A549 (cell line): ENCODE measurements around the gene DSCAM. TPM values are rescaled to one million over a fixed set of nuclear protein-coding genes. Genes with fewer than 3 reads are reported as not detected.

Source experiments
- ATAC-seq, 2 experiments: fragments of 200-7000 bp in 1 of 2; fragments of >200 bp in 1 of 2; cut with Nextera tagmentation in 1 of 2; cut with Tn5 transposase in 1 of 2; 3 replicates each; pipeline versions ENCODE4 v1.8.0 to v1.9.1; 2018 to 2020; ENCODE audit warnings: mild to moderate bottlenecking in 1 of 2, moderate library complexity in 1 of 2
- CTCF ChIA-PET: fragments of 300-600 bp; sonication (Branson Sonifier 250); formaldehyde crosslinking; extraction: SDS; loops from one replicate; lab custom pipeline; 2021; ENCODE audit warnings: antibody characterized with exemption, inconsistent platforms; lab: Yijun Ruan, JAX
- POLR2A ChIA-PET: fragments of 350-600 bp; formaldehyde crosslinking; extraction: SDS; loops from one replicate; lab custom pipeline; 2021; ENCODE audit warnings: antibody characterized with exemption, inconsistent platforms; lab: Yijun Ruan, JAX
- DNase-seq, 2 experiments: peaks; one replicate each; pipeline versions ENCODE4 v3.0.0 to v3.0.0-alpha.2; 2011 to 2016; ENCODE audit warnings: low read depth in 1 of 2, low spot score in 1 of 2
- FAIRE-seq: peaks from 2 replicates; lab custom pipeline; 2011; peaks lifted over from hg19 to GRCh38; lab: Jason Lieb, UNC
- H3K27ac ChIP-seq, 2 experiments: fragments of >200 bp; sonication (Bioruptor Twin); formaldehyde crosslinking; 3 replicates each; pipeline ENCODE4 v1.5.1; 2016 to 2017
- H3K4me1 ChIP-seq: fragments of >200 bp; sonication (Bioruptor Twin); formaldehyde crosslinking; 3 replicates; pipeline ENCODE4 v1.6.1; 2016
- H3K4me2 ChIP-seq: fragments of >200 bp; sonication (Bioruptor Twin); formaldehyde crosslinking; 3 replicates; pipeline ENCODE4 v1.6.1; 2016
- H3K4me3 ChIP-seq: fragments of >200 bp; sonication (Bioruptor Twin); formaldehyde crosslinking; 3 replicates; pipeline ENCODE4 v1.5.1; 2016
- H3K9me3 ChIP-seq: fragments of >200 bp; sonication (Bioruptor Twin); formaldehyde crosslinking; 3 replicates; pipeline ENCODE4 v1.6.1; 2016
- CHD2 ChIP-seq: fragments of 150-350 bp; IDR thresholded peaks from 2 replicates; pipeline ENCODE4 v1.6.1; 2014; ENCODE audit warnings: low read length; ENCODE audit not compliant: partially characterized antibody
- CHD4 ChIP-seq: fragments of 200-600 bp; sonication (generic); IDR thresholded peaks from 2 replicates; pipeline ENCODE4 v1.6.1; 2016; ENCODE audit warnings: antibody characterized with exemption, mild to moderate bottlenecking, borderline replicate concordance
- CTCF ChIP-seq: fragments of >200 bp; sonication (Bioruptor Twin); formaldehyde crosslinking; IDR thresholded peaks from 3 replicates; pipeline ENCODE4 v1.5.1; 2016
- EP300 ChIP-seq, 2 experiments: fragments of >200 bp; sonication (Bioruptor Twin); formaldehyde crosslinking; IDR thresholded peaks; 2 replicates in 1 of 2; 3 replicates in 1 of 2; pipeline ENCODE4 v1.6.1; 2016 to 2017
- JUNB ChIP-seq: fragments of >200 bp; sonication (Bioruptor Twin); formaldehyde crosslinking; IDR thresholded peaks from 2 replicates; pipeline ENCODE4 v1.6.1; 2016
- MAX ChIP-seq: IDR thresholded peaks from 2 replicates; pipeline ENCODE4 v1.6.1; 2012
- MYC ChIP-seq: IDR thresholded peaks from 2 replicates; pipeline ENCODE4 v1.6.1; 2012; ENCODE audit warnings: mild to moderate bottlenecking, inconsistent platforms, low read length, improper control_type of control experiment, borderline replicate concordance
- NR3C1 ChIP-seq: fragments of >200 bp; sonication (Bioruptor Twin); formaldehyde crosslinking; IDR thresholded peaks from 3 replicates; pipeline ENCODE4 v1.6.1; 2017
- PBX3 ChIP-seq: IDR thresholded peaks from 2 replicates; pipeline ENCODE4 v1.6.1; 2012
- RCOR1 ChIP-seq: fragments of 150-350 bp; IDR thresholded peaks from 2 replicates; pipeline ENCODE4 v1.6.1; 2014; ENCODE audit warnings: antibody characterized with exemption, low read length, low read depth
- ZNF302 ChIP-seq: fragments of 250-450 bp; sonication (Bioruptor Pico); IDR thresholded peaks from 2 replicates; pipeline ENCODE4 v1.9.0; 2021; ENCODE audit warnings: inconsistent platforms, mild to moderate bottlenecking, moderate library complexity
- WGBS: methylation state at CpG from one replicate; pipeline ENCODE4 v1.1.6; 2017; ENCODE audit errors: missing lambda C conversion rate; 5-methylcytosine and 5-hydroxymethylcytosine counted together
- polyA plus RNA-seq, 4 experiments: library from polyadenylated mRNA; depleted of rRNA in 3 of 4; stranded (reverse); fragments of >200 nt; fragmentation: RNase III in 1 of 4; extraction: RNeasy Plus Mini Kit Qiagen cat#74134 plus additional on column Dnase treatment in 1 of 4; gene quantifications; 2 replicates in 3 of 4; 3 replicates in 1 of 4; pipeline ENCODE4 v1.2.3, GENCODE V29; 2011 to 2017
- TF ChIP-seq, protein P1 (sequence below): fragments of 450-650 bp; IDR thresholded peaks from 2 replicates; pipeline ENCODE4 v1.6.1; 2014; ENCODE audit warnings: antibody characterized with exemption
- TF ChIP-seq, protein P2 (sequence below): fragments of >200 bp; sonication (Bioruptor Twin); formaldehyde crosslinking; IDR thresholded peaks from 3 replicates; pipeline ENCODE4 v1.6.1; 2016
- TF ChIP-seq, protein P3 (sequence below): fragments of >200 bp; sonication (Bioruptor Twin); formaldehyde crosslinking; IDR thresholded peaks from 2 replicates; pipeline ENCODE4 v1.6.1; 2016
- TF ChIP-seq, protein P4 (sequence below): fragments of 200-600 bp; sonication (generic); IDR thresholded peaks from 2 replicates; pipeline ENCODE4 v1.6.1; 2016; ENCODE audit warnings: antibody characterized with exemption, mild to moderate bottlenecking, moderate library complexity

DSCAM gene
- polyA plus RNA-seq, 2 of the 4 experiments (the other 2 are of a cell fraction) = not detected

DNA sequence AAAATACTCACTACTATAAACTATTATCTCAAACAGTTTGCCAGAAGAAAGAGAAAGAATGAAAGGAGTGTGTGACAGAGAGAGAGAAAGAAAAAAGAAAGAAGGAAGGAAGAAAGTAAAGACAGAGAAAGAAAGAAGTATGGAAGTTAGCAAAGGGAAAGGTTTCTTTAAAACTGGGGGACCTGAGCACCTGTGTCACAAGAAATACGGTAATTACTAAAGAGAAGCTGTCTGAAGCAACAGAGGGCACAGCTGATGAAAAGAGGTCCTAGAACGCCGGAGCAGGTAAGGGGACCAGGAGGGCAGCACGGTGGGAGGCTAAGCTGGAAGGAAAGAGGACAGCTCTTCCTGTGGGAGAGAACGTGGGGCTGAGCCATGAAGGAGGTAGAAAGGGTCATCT, 163.6 kb downstream of the DSCAM start (continued):
- TF ChIP-seq, protein P1, sequence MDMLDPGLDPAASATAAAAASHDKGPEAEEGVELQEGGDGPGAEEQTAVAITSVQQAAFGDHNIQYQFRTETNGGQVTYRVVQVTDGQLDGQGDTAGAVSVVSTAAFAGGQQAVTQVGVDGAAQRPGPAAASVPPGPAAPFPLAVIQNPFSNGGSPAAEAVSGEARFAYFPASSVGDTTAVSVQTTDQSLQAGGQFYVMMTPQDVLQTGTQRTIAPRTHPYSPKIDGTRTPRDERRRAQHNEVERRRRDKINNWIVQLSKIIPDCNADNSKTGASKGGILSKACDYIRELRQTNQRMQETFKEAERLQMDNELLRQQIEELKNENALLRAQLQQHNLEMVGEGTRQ = no peak
- TF ChIP-seq JUNB = no peak
- no peak for TF ChIP-seq CTCF
- TF ChIP-seq MYC = no peak
- TF ChIP-seq, protein P2, sequence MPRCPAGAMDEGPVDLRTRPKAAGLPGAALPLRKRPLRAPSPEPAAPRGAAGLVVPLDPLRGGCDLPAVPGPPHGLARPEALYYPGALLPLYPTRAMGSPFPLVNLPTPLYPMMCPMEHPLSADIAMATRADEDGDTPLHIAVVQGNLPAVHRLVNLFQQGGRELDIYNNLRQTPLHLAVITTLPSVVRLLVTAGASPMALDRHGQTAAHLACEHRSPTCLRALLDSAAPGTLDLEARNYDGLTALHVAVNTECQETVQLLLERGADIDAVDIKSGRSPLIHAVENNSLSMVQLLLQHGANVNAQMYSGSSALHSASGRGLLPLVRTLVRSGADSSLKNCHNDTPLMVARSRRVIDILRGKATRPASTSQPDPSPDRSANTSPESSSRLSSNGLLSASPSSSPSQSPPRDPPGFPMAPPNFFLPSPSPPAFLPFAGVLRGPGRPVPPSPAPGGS = no peak
- no peak for TF ChIP-seq NR3C1

GRCh38 chr21:40681164-40681859, 165.6 kb downstream of the DSCAM start:
- Histone ChIP-seq H3K4me1 (no peaks in the 10 kb centered on the region), H3K4me2 (no peak overlapping the region), H3K9me3 (no peaks in the 10 kb centered on the region), H3K4me3 (no peak overlapping the region), H3K27ac (no peak overlapping the region)
- ChIA-PET POLR2A (no interaction called here), CTCF (interaction anchor here (0.6 kb wide), 1 partner anchor 942 kb away, joined by 4 read pairs; no protein-coding TSS in a partner anchor)
- WGBS = 17% methylated on average over 7 of the region's 9 CpGs
- ATAC-seq (no peak), DNase-seq (no peak), FAIRE-seq (no peak)
- TF ChIP-seq JUNB = no peak

GRCh38 chr21:40680311-40680710, 166.6 kb downstream of the DSCAM start:
- 7% methylated on average over 1 of the region's 1 CpG for WGBS
- ATAC-seq = no peak
- Histone ChIP-seq H3K27ac (no peak overlapping the region), H3K4me3 (no peak overlapping the region), H3K9me3 (no peaks in the 10 kb centered on the region), H3K4me1 (no peaks in the 10 kb centered on the region), H3K4me2 (no peak overlapping the region)
- ChIA-PET CTCF (no interaction called here), POLR2A (no interaction called here)
- no peak for DNase-seq
- TF ChIP-seq CHD2 (no peak), MAX (no peak), ZNF302 (CRISPR knock-in tag) (no peak), CHD4 (no peak)
- TF ChIP-seq, protein P1 = no peak
- TF ChIP-seq, protein P3, sequence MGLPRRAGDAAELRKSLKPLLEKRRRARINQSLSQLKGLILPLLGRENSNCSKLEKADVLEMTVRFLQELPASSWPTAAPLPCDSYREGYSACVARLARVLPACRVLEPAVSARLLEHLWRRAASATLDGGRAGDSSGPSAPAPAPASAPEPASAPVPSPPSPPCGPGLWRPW = no peak
- no peak for FAIRE-seq

DNA sequence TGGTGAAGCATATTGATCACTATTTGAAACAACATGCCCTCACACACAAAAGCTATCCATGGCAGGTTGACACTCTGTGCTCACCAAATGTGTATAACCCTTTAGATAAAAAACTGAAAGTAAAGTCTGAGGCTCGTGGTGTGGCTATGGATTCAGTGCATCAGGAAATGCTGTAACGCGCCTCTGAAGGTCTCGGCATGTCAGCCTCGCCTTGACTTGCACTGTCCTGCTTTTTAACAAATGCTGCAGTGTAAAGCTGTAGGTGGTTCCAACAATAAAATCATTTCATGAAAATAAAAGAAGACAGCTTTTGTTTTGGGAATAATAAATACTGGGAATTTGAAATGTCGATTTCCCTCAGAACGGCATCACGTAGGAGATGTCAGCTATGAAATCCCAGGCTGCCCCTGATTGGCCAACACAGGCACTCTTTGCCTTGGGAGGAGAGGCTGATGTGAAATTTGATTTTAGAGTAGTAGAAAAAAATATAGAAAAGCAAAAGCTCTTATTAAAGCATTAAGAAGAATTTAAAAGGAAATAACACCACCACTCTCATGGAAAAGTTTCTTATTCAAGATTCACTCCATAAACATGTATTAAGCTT, 168.2 kb downstream of the DSCAM start:
- POLR2A ChIA-PET = no interaction called here
- CTCF ChIA-PET = no interaction called here
- Histone ChIP-seq H3K4me2 (no peak overlapping the region), H3K27ac (no peak overlapping the region), H3K4me1 (no peaks in the 10 kb centered on the region), H3K4me3 (no peak overlapping the region), H3K9me3 (no peaks in the 10 kb centered on the region)
- DNase-seq = no peak
- WGBS = 44% methylated on average over 8 of the region's 8 CpGs
- no peak for FAIRE-seq
- no peak for ATAC-seq
- TF ChIP-seq RCOR1 (no peak), EP300 (IDR thresholded peaks at IDR 0.05) (no peak), PBX3 (no peak)
- TF ChIP-seq, protein P1 = no peak
- TF ChIP-seq, protein P4, sequence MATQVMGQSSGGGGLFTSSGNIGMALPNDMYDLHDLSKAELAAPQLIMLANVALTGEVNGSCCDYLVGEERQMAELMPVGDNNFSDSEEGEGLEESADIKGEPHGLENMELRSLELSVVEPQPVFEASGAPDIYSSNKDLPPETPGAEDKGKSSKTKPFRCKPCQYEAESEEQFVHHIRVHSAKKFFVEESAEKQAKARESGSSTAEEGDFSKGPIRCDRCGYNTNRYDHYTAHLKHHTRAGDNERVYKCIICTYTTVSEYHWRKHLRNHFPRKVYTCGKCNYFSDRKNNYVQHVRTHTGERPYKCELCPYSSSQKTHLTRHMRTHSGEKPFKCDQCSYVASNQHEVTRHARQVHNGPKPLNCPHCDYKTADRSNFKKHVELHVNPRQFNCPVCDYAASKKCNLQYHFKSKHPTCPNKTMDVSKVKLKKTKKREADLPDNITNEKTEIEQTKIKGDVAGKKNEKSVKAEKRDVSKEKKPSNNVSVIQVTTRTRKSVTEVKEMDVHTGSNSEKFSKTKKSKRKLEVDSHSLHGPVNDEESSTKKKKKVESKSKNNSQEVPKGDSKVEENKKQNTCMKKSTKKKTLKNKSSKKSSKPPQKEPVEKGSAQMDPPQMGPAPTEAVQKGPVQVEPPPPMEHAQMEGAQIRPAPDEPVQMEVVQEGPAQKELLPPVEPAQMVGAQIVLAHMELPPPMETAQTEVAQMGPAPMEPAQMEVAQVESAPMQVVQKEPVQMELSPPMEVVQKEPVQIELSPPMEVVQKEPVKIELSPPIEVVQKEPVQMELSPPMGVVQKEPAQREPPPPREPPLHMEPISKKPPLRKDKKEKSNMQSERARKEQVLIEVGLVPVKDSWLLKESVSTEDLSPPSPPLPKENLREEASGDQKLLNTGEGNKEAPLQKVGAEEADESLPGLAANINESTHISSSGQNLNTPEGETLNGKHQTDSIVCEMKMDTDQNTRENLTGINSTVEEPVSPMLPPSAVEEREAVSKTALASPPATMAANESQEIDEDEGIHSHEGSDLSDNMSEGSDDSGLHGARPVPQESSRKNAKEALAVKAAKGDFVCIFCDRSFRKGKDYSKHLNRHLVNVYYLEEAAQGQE = no peak
